ENCODE data around the gene HSPA12B.

The HSPA12B gene

GRCh38 chr20:3797226-3797545 is 64.7 kb downstream of the HSPA12B start:
- peak overlapping the region; percentile 92; the same call in 1 of the 2 replicates for H3K27ac ChIP-seq
- TF ChIP-seq CTCF (conservative IDR thresholded peaks at IDR 0.05) = no peak

GRCh38 chr20:3797592-3798372 is 65.3 kb downstream of the HSPA12B start:
- H3K27ac ChIP-seq = peak overlapping the region; percentile 92; the same call in 1 of the 2 replicates
- no peak for TF ChIP-seq CTCF (conservative IDR thresholded peaks at IDR 0.05)

GRCh38 chr20:3798373-3798768 is 65.9 kb downstream of the HSPA12B start:
- no peak overlapping the region for H3K27ac ChIP-seq
- no peak for TF ChIP-seq CTCF (conservative IDR thresholded peaks at IDR 0.05)

GRCh38 chr20:3798908-3799248 is 66.4 kb downstream of the HSPA12B start:
- no peak overlapping the region for H3K27ac ChIP-seq
- TF ChIP-seq CTCF (conservative IDR thresholded peaks at IDR 0.05) = no peak

GRCh38 chr20:3800256-3800877 is 67.9 kb downstream of the HSPA12B start:
- H3K27ac ChIP-seq = no peak overlapping the region
- no peak for TF ChIP-seq CTCF (conservative IDR thresholded peaks at IDR 0.05)

GRCh38 chr20:3800878-3801260 is 68.4 kb downstream of the HSPA12B start:
- H3K27ac ChIP-seq = no peak overlapping the region
- no peak for TF ChIP-seq CTCF (conservative IDR thresholded peaks at IDR 0.05)

GRCh38 chr20:3801299-3801698 is 68.8 kb downstream of the HSPA12B start:
- no peak overlapping the region for H3K27ac ChIP-seq
- TF ChIP-seq CTCF (conservative IDR thresholded peaks at IDR 0.05) = no peak

All from VCaP (cell line).